HepG2 (cell line): ENCODE data around the gene CDCP2. TPM values are rescaled to one million over a fixed set of nuclear protein-coding genes. Genes with fewer than 3 reads are reported as not detected.

Experiments
- ARHGAP35 ChIP-seq: sonication (generic); formaldehyde crosslinking; IDR thresholded peaks from 2 replicates; pipeline ENCODE4 v1.9.0; 2022; ENCODE audit warnings: mild to moderate bottlenecking, inconsistent platforms, moderate library complexity, missing genetic modification reagents, borderline replicate concordance
- HNF4A ChIP-seq: sonication (generic); formaldehyde crosslinking; IDR thresholded peaks from 2 replicates; pipeline ENCODE4 v1.4.0; 2020; ENCODE audit warnings: missing genetic modification reagents
- KLF16 ChIP-seq, 2 experiments: sonication (generic) in 1 of 2; formaldehyde crosslinking in 1 of 2; IDR thresholded peaks; 2 replicates each; pipeline versions ENCODE4 v1.6.1 to v1.8.0; 2016 to 2023; ENCODE audit warnings: missing genetic modification reagents in 2 of 2, missing compliant biosample characterization in 1 of 2
- KMT2B ChIP-seq: IDR thresholded peaks from 2 replicates; pipeline ENCODE4 v1.6.1; 2016; ENCODE audit warnings: missing genetic modification reagents, missing compliant biosample characterization
- NFE2L2 ChIP-seq: fragments of 150-350 bp; IDR thresholded peaks from 2 replicates; pipeline ENCODE4 v1.6.1; 2014; ENCODE audit warnings: low read length
- RORA ChIP-seq: sonication (generic); formaldehyde crosslinking; IDR thresholded peaks from 2 replicates; pipeline ENCODE4 v1.5.0; 2020; ENCODE audit warnings: mild to moderate bottlenecking, missing genetic modification reagents, moderate library complexity
- SCMH1 ChIP-seq: sonication (generic); formaldehyde crosslinking; IDR thresholded peaks from 2 replicates; pipeline ENCODE4 v1.9.0; 2021; ENCODE audit warnings: missing genetic modification reagents, mild to moderate bottlenecking, borderline replicate concordance
- ZNF326 ChIP-seq: sonication (generic); formaldehyde crosslinking; IDR thresholded peaks from 2 replicates; pipeline ENCODE4 v1.4.0; 2020; ENCODE audit warnings: missing genetic modification reagents, borderline replicate concordance
- ZNF337 ChIP-seq: sonication (generic); formaldehyde crosslinking; IDR thresholded peaks from 2 replicates; pipeline ENCODE4 v1.5.1; 2020; ENCODE audit warnings: missing genetic modification reagents, low read depth, mild to moderate bottlenecking, borderline replicate concordance
- ZNF629 ChIP-seq: sonication (generic); formaldehyde crosslinking; conservative IDR thresholded peaks from 2 replicates; pipeline ENCODE4 v1.5.0; 2020; ENCODE audit warnings: missing genetic modification reagents
- ZNF737 ChIP-seq: sonication (generic); formaldehyde crosslinking; IDR thresholded peaks from 2 replicates; pipeline ENCODE4 v1.5.0; 2020; ENCODE audit warnings: missing genetic modification reagents, mild to moderate bottlenecking, borderline replicate concordance
- ZNF772 ChIP-seq: sonication (generic); formaldehyde crosslinking; IDR thresholded peaks from 2 replicates; pipeline ENCODE4 v1.5.0; 2020; ENCODE audit warnings: mild to moderate bottlenecking, missing genetic modification reagents
- polyA plus RNA-seq, 8 experiments: library from polyadenylated mRNA; depleted of rRNA in 3 of 8; stranded (reverse) in 7 of 8; unstranded in 1 of 8; fragments of >200 nt; fragmentation: Illumina TruSeq in 4 of 8; extraction: Trizol in 4 of 8; gene quantifications; 2 replicates each; pipeline versions ENCODE4 v1.2.1 to v1.2.3, GENCODE V29; 2011 to 2016; ENCODE audit warnings: low read depth in 4 of 8, missing spikeins in 1 of 8, mixed read lengths in 1 of 8; ENCODE audit not compliant: insufficient read depth in 1 of 8
- total RNA-seq, 5 experiments: library from RNA; depleted of rRNA; stranded (reverse); fragments of >200 nt; fragmentation: Illumina TruSeq; extraction: Trizol; gene quantifications; 2 replicates each; pipeline ENCODE4 v1.2.3, GENCODE V29; 2016; ENCODE audit warnings: low read depth in 1 of 5
- TF ChIP-seq, protein P1 (sequence below): sonication (generic); formaldehyde crosslinking; IDR thresholded peaks from 2 replicates; pipeline ENCODE4 v1.8.0; 2022; ENCODE audit warnings: mild to moderate bottlenecking, missing genetic modification reagents, moderate library complexity
- TF ChIP-seq, protein P2 (sequence below): sonication (generic); formaldehyde crosslinking; IDR thresholded peaks from 2 replicates; pipeline ENCODE4 v1.4.0; 2020; ENCODE audit warnings: missing genetic modification reagents, borderline replicate concordance
- TF ChIP-seq, protein P3 (sequence below): sonication (generic); formaldehyde crosslinking; IDR thresholded peaks from 2 replicates; pipeline ENCODE4 v1.9.0; 2022; ENCODE audit warnings: low read depth, missing genetic modification reagents
- TF ChIP-seq, protein P4 (sequence below): sonication (generic); formaldehyde crosslinking; IDR thresholded peaks from 2 replicates; pipeline ENCODE4 v1.4.0; 2020; ENCODE audit warnings: missing genetic modification reagents
- TF ChIP-seq, protein P5 (sequence below): sonication (generic); formaldehyde crosslinking; IDR thresholded peaks from 2 replicates; pipeline ENCODE4 v1.4.0; 2020; ENCODE audit warnings: missing genetic modification reagents

Gene CDCP2
- total and polyA plus RNA-seq, 2 of the 13 experiments (the other 11 are each of a cell fraction or from before 2014, with no cell fraction given): not detected

DNA sequence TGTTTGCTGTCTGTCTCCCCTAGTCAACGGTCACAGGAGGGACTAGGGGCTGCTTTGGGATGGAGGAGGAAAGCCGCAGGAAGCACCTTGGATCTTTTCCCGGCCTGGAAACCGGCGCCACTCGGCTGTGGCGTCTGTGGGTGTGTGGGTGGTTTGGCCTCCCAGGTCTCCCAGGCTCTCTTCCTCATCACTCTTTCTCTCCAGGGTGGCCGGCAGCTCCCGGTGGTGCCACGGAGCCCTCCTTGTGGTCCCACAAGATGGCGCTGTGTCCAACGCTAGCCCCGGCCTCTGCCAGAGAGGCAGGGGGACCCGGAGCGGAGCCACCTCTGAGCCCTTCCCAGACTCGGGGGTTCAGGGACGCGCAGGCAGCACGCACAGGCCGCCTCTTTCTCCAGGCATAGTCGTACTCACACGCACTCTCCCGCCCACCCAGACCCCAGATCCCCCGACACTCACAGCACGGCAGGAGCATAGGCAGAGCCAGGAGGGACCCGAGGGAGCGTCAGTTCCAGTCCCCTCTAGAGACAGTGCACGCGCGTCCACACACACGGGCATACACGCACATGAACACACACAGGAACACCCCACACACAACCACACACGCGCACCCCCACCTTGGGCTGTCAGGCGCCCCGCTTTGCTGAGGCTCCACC, 31.2 kb downstream of the CDCP2 start (continued):
- TF ChIP-seq, protein P1, sequence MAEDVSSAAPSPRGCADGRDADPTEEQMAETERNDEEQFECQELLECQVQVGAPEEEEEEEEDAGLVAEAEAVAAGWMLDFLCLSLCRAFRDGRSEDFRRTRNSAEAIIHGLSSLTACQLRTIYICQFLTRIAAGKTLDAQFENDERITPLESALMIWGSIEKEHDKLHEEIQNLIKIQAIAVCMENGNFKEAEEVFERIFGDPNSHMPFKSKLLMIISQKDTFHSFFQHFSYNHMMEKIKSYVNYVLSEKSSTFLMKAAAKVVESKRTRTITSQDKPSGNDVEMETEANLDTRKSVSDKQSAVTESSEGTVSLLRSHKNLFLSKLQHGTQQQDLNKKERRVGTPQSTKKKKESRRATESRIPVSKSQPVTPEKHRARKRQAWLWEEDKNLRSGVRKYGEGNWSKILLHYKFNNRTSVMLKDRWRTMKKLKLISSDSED: no peak
- TF ChIP-seq, protein P2, sequence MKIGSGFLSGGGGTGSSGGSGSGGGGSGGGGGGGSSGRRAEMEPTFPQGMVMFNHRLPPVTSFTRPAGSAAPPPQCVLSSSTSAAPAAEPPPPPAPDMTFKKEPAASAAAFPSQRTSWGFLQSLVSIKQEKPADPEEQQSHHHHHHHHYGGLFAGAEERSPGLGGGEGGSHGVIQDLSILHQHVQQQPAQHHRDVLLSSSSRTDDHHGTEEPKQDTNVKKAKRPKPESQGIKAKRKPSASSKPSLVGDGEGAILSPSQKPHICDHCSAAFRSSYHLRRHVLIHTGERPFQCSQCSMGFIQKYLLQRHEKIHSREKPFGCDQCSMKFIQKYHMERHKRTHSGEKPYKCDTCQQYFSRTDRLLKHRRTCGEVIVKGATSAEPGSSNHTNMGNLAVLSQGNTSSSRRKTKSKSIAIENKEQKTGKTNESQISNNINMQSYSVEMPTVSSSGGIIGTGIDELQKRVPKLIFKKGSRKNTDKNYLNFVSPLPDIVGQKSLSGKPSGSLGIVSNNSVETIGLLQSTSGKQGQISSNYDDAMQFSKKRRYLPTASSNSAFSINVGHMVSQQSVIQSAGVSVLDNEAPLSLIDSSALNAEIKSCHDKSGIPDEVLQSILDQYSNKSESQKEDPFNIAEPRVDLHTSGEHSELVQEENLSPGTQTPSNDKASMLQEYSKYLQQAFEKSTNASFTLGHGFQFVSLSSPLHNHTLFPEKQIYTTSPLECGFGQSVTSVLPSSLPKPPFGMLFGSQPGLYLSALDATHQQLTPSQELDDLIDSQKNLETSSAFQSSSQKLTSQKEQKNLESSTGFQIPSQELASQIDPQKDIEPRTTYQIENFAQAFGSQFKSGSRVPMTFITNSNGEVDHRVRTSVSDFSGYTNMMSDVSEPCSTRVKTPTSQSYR (CRISPR knock-in tag): no peak
- TF ChIP-seq, protein P3, sequence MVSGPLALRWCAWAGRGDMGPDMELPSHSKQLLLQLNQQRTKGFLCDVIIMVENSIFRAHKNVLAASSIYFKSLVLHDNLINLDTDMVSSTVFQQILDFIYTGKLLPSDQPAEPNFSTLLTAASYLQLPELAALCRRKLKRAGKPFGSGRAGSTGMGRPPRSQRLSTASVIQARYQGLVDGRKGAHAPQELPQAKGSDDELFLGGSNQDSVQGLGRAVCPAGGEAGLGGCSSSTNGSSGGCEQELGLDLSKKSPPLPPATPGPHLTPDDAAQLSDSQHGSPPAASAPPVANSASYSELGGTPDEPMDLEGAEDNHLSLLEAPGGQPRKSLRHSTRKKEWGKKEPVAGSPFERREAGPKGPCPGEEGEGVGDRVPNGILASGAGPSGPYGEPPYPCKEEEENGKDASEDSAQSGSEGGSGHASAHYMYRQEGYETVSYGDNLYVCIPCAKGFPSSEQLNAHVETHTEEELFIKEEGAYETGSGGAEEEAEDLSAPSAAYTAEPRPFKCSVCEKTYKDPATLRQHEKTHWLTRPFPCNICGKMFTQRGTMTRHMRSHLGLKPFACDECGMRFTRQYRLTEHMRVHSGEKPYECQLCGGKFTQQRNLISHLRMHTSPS: no peak
- TF ChIP-seq HNF4A (CRISPR knock-in tag) (no peak), SCMH1 (no peak), ZNF629 (CRISPR knock-in tag) (no peak), ZNF326 (CRISPR knock-in tag) (no peak), ZNF772 (CRISPR knock-in tag) (no peak), KMT2B (no peak), KLF16 (CRISPR knock-in tag; IDR thresholded peaks at IDR 0.05) (no peak), RORA (CRISPR knock-in tag) (no peak), ZNF737 (CRISPR knock-in tag) (no peak), NFE2L2 (no peak), ARHGAP35 (CRISPR knock-in tag) (no peak), ZNF337 (no peak)
- TF ChIP-seq, protein P4, sequence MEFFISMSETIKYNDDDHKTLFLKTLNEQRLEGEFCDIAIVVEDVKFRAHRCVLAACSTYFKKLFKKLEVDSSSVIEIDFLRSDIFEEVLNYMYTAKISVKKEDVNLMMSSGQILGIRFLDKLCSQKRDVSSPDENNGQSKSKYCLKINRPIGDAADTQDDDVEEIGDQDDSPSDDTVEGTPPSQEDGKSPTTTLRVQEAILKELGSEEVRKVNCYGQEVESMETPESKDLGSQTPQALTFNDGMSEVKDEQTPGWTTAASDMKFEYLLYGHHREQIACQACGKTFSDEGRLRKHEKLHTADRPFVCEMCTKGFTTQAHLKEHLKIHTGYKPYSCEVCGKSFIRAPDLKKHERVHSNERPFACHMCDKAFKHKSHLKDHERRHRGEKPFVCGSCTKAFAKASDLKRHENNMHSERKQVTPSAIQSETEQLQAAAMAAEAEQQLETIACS (CRISPR knock-in tag): no peak
- TF ChIP-seq, protein P5, sequence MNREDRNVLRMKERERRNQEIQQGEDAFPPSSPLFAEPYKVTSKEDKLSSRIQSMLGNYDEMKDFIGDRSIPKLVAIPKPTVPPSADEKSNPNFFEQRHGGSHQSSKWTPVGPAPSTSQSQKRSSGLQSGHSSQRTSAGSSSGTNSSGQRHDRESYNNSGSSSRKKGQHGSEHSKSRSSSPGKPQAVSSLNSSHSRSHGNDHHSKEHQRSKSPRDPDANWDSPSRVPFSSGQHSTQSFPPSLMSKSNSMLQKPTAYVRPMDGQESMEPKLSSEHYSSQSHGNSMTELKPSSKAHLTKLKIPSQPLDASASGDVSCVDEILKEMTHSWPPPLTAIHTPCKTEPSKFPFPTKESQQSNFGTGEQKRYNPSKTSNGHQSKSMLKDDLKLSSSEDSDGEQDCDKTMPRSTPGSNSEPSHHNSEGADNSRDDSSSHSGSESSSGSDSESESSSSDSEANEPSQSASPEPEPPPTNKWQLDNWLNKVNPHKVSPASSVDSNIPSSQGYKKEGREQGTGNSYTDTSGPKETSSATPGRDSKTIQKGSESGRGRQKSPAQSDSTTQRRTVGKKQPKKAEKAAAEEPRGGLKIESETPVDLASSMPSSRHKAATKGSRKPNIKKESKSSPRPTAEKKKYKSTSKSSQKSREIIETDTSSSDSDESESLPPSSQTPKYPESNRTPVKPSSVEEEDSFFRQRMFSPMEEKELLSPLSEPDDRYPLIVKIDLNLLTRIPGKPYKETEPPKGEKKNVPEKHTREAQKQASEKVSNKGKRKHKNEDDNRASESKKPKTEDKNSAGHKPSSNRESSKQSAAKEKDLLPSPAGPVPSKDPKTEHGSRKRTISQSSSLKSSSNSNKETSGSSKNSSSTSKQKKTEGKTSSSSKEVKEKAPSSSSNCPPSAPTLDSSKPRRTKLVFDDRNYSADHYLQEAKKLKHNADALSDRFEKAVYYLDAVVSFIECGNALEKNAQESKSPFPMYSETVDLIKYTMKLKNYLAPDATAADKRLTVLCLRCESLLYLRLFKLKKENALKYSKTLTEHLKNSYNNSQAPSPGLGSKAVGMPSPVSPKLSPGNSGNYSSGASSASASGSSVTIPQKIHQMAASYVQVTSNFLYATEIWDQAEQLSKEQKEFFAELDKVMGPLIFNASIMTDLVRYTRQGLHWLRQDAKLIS (CRISPR knock-in tag): no peak
